Endothelial cell of umbilical vein (primary cell): ENCODE data around the gene RBMS3.

Experiments
- EZH2 ChIP-seq: IDR thresholded peaks from 2 replicates; pipeline ENCODE4 v1.6.1; 2012; ENCODE audit warnings: borderline replicate concordance, low read depth, mild to moderate bottlenecking, moderate library complexity, low read length, inconsistent platforms; ENCODE audit not compliant: severe bottlenecking
- FOS ChIP-seq: IDR thresholded peaks from 2 replicates; pipeline ENCODE4 v1.6.1; 2011; ENCODE audit warnings: mild to moderate bottlenecking, low read length, moderate library complexity, borderline replicate concordance; ENCODE audit not compliant: insufficient read depth
- JUN ChIP-seq: IDR thresholded peaks from 2 replicates; pipeline ENCODE4 v1.6.1; 2011; ENCODE audit warnings: borderline replicate concordance, low read depth; ENCODE audit not compliant: insufficient read length, insufficient read depth
- POLR2A ChIP-seq: IDR thresholded peaks from 2 replicates; pipeline ENCODE4 v1.6.1; 2012; ENCODE audit warnings: low read depth, mild to moderate bottlenecking, control low read depth, low read length
- POLR2AphosphoS5 ChIP-seq: IDR thresholded peaks from 2 replicates; pipeline ENCODE4 v1.6.1; 2012; ENCODE audit warnings: low read depth, mild to moderate bottlenecking, control low read depth, low read length, moderate library complexity; ENCODE audit not compliant: insufficient read depth
- TF ChIP-seq, protein P1 (sequence below), 2 donors: IDR thresholded peaks; 1 replicate in 1 of 2; 2 replicates in 1 of 2; pipeline ENCODE4 v1.5.1; 2011; ENCODE audit warnings: low read length in 2 of 2, mild to moderate bottlenecking in 2 of 2, moderate library complexity in 2 of 2, control low read depth in 1 of 2, inconsistent platforms in 1 of 2, low read depth in 1 of 2; ENCODE audit not compliant: insufficient read depth in 1 of 2; ENCODE audit errors: extremely low read depth in 1 of 2
- TF ChIP-seq, protein P2 (sequence below): IDR thresholded peaks from 2 replicates; pipeline ENCODE4 v1.6.1; 2011; ENCODE audit not compliant: insufficient read depth, insufficient read length

DNA sequence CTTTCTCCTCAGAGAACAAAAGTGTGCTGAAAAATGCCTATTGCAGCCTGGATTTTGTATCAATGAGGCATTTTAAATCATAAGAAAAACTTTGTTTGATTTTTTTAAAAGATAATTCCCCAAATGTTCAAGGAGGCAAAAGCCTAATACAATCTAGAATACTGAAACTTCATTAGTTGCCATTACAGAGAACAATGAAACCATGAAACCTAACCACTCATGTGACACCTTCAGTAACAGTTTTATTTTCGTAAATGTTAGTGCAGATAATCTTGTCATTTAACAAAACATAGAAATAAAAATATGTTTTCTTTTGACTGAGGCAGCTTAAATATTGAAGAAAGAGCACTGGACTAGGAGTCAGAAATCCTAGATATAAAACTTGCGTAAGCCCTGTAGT, 655.9 kb downstream of the RBMS3 start:
- TF ChIP-seq, protein P1, sequence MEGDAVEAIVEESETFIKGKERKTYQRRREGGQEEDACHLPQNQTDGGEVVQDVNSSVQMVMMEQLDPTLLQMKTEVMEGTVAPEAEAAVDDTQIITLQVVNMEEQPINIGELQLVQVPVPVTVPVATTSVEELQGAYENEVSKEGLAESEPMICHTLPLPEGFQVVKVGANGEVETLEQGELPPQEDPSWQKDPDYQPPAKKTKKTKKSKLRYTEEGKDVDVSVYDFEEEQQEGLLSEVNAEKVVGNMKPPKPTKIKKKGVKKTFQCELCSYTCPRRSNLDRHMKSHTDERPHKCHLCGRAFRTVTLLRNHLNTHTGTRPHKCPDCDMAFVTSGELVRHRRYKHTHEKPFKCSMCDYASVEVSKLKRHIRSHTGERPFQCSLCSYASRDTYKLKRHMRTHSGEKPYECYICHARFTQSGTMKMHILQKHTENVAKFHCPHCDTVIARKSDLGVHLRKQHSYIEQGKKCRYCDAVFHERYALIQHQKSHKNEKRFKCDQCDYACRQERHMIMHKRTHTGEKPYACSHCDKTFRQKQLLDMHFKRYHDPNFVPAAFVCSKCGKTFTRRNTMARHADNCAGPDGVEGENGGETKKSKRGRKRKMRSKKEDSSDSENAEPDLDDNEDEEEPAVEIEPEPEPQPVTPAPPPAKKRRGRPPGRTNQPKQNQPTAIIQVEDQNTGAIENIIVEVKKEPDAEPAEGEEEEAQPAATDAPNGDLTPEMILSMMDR (IDR thresholded peaks at IDR 0.05; ENCODE audit: extremely low read depth in 1 of 2, insufficient read depth in 1 of 2, low read depth in 1 of 2, low read length in 2 of 2), result no peak
- no peak for TF ChIP-seq JUN
- TF ChIP-seq, protein P2, sequence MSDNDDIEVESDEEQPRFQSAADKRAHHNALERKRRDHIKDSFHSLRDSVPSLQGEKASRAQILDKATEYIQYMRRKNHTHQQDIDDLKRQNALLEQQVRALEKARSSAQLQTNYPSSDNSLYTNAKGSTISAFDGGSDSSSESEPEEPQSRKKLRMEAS, result no peak
- no peak for TF ChIP-seq EZH2
- no peak for TF ChIP-seq POLR2A
- TF ChIP-seq POLR2AphosphoS5, result no peak
- TF ChIP-seq FOS, result no peak
